Ishikawa (cell line): ENCODE results near the gene TNFAIP1.

Experiments
- CEBPB ChIP-seq: IDR thresholded peaks from 2 replicates; pipeline ENCODE4 v1.6.1; 2012
- CREB1 ChIP-seq: IDR thresholded peaks from 2 replicates; pipeline ENCODE4 v1.6.1; 2012; ENCODE audit warnings: low read depth
- EGR1 ChIP-seq: IDR thresholded peaks from 2 replicates; pipeline ENCODE4 v1.6.1; 2012
- EP300 ChIP-seq: IDR thresholded peaks from 2 replicates; pipeline ENCODE4 v1.6.1; 2012; ENCODE audit warnings: borderline replicate concordance
- FOXM1 ChIP-seq: IDR thresholded peaks from 2 replicates; pipeline ENCODE4 v1.6.1; 2012; ENCODE audit warnings: low read depth, borderline replicate concordance
- NFIC ChIP-seq: IDR thresholded peaks from 2 replicates; pipeline ENCODE4 v1.6.1; 2012
- RAD21 ChIP-seq: IDR thresholded peaks from 2 replicates; pipeline ENCODE4 v1.6.1; 2012; ENCODE audit warnings: low read depth
- TAF1 ChIP-seq: IDR thresholded peaks from 2 replicates; pipeline ENCODE4 v1.6.1; 2012; ENCODE audit warnings: low read depth, mild to moderate bottlenecking
- TCF12 ChIP-seq: IDR thresholded peaks from 2 replicates; pipeline ENCODE4 v1.6.1; 2012; ENCODE audit warnings: low read depth
- TEAD4 ChIP-seq: IDR thresholded peaks from 2 replicates; pipeline ENCODE4 v1.6.1; 2012
- YY1 ChIP-seq: IDR thresholded peaks from 2 replicates; pipeline ENCODE4 v1.6.1; 2012; ENCODE audit warnings: low read depth
- ZBTB7A ChIP-seq: IDR thresholded peaks from 2 replicates; pipeline ENCODE4 v1.6.1; 2012; ENCODE audit warnings: low read depth
- TF ChIP-seq, protein P1 (sequence below): IDR thresholded peaks from 2 replicates; pipeline ENCODE4 v1.6.1; 2012; ENCODE audit warnings: low read depth, mild to moderate bottlenecking
- TF ChIP-seq, protein P2 (sequence below): IDR thresholded peaks from 2 replicates; pipeline ENCODE4 v1.6.1; 2012
- TF ChIP-seq, protein P3 (sequence below): IDR thresholded peaks from 2 replicates; pipeline ENCODE4 v1.6.1; 2012

Gene TNFAIP1

DNA sequence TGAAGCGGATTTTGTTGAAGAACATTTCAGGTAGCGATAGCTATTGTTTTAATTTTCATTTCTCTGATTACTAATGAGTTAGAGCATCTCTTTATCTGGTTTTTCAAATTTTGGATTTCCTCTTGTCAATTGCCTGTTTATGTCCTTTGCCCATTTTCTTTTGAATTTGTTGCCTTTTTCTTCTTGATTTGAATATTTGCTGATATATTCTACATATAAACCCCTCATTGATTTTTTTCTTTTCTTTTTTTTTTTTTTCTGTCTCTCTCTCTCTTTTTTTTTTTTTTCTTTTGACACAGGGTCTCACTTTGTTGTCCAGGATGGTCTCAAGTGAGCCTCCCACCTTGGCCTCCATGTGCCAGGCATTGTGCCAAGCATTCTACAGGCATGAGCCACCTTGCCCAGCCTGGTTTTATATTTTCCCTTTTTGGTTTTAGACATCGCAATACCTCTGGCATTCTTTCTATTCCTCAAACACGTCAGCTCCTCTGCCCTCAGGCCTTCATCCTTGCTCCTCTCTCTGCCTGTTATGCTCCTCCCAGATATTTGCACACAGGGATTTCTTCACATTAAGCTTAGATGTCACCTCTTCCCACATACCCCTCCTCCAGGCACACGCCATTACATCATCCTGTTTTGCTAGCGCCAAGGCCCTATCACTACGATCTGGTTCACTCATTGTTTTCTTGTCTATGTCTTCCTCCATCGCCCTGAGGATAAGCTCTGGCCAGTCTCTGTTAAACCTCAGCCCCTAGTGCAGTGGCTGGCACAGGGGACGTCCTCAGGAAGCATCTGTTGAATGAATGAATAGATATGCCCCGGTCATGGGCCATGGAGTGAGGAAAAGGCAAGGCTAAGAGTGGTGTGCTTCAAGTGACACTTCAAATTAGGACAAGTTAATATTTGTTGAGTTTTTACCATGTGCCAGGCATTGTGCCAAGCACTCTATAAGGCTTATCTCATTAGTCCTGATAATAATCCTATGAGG, 44.5 kb downstream of the TNFAIP1 start:
- TF ChIP-seq, protein P1, sequence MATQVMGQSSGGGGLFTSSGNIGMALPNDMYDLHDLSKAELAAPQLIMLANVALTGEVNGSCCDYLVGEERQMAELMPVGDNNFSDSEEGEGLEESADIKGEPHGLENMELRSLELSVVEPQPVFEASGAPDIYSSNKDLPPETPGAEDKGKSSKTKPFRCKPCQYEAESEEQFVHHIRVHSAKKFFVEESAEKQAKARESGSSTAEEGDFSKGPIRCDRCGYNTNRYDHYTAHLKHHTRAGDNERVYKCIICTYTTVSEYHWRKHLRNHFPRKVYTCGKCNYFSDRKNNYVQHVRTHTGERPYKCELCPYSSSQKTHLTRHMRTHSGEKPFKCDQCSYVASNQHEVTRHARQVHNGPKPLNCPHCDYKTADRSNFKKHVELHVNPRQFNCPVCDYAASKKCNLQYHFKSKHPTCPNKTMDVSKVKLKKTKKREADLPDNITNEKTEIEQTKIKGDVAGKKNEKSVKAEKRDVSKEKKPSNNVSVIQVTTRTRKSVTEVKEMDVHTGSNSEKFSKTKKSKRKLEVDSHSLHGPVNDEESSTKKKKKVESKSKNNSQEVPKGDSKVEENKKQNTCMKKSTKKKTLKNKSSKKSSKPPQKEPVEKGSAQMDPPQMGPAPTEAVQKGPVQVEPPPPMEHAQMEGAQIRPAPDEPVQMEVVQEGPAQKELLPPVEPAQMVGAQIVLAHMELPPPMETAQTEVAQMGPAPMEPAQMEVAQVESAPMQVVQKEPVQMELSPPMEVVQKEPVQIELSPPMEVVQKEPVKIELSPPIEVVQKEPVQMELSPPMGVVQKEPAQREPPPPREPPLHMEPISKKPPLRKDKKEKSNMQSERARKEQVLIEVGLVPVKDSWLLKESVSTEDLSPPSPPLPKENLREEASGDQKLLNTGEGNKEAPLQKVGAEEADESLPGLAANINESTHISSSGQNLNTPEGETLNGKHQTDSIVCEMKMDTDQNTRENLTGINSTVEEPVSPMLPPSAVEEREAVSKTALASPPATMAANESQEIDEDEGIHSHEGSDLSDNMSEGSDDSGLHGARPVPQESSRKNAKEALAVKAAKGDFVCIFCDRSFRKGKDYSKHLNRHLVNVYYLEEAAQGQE = no peak
- TF ChIP-seq FOXM1 (no peak), TEAD4 (no peak), TAF1 (no peak), TCF12 (no peak), CEBPB (no peak), EGR1 (no peak), YY1 (no peak)
- TF ChIP-seq, protein P2, sequence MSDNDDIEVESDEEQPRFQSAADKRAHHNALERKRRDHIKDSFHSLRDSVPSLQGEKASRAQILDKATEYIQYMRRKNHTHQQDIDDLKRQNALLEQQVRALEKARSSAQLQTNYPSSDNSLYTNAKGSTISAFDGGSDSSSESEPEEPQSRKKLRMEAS = no peak

DNA sequence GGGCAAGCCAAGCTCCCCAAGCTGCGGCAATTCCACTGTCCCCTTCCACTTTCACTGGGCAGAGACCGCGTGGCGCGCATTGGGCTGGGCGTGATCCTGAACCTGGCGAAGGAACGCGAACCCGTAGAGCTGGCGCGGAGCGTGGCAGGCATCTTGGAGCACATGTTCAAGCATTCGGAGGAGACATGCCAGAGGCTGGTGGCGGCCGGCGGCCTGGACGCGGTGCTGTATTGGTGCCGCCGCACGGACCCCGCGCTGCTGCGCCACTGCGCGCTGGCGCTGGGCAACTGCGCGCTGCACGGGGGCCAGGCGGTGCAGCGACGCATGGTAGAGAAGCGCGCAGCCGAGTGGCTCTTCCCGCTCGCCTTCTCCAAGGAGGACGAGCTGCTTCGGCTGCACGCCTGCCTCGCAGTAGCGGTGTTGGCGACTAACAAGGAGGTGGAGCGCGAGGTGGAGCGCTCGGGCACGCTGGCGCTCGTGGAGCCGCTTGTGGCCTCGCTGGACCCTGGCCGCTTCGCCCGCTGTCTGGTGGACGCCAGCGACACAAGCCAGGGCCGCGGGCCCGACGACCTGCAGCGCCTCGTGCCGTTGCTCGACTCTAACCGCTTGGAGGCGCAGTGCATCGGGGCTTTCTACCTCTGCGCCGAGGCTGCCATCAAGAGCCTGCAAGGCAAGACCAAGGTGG, 45.7 kb downstream of the TNFAIP1 start:
- TF ChIP-seq CEBPB (no peak), TCF12 (no peak), ZBTB7A (no peak)
- TF ChIP-seq, protein P3, sequence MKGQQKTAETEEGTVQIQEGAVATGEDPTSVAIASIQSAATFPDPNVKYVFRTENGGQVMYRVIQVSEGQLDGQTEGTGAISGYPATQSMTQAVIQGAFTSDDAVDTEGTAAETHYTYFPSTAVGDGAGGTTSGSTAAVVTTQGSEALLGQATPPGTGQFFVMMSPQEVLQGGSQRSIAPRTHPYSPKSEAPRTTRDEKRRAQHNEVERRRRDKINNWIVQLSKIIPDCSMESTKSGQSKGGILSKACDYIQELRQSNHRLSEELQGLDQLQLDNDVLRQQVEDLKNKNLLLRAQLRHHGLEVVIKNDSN = no peak

DNA sequence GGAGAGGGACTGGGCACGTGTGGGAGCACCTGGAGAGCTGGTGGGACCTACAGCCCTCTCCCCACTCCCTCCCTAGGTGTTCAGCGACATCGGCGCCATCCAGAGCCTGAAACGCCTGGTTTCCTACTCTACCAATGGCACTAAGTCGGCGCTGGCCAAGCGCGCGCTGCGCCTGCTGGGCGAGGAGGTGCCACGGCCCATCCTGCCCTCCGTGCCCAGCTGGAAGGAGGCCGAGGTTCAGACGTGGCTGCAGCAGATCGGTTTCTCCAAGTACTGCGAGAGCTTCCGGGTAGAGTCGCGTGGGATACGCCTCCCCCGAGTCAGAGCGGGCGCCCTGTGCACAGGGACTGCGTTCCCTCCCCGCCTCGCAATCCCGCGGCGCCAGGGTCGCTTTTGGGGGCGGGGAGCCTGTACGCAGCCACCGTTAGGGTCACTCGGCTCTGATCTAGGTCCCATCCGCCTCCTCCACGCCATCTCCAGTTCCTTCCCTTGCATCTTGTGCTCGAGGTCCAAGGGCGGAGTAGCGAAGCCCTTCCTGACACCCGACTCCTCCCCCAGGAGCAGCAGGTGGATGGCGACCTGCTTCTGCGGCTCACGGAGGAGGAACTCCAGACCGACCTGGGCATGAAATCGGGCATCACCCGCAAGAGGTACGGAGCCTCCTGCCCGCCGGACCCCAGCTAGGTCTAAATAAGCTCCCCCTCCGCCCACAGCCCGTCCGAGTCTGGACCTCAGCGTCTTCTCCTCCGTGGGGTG, 48.9 kb downstream of the TNFAIP1 start:
- TF ChIP-seq EP300 (peak; percentile 26; the same call in 1 of the 2 replicates), TCF12 (peak; percentile 28; the same call in 1 of the 2 replicates), RAD21 (no peak; the same call in 1 of the 2 replicates), FOXM1 (no peak), YY1 (0 out of 2 replicates have a peak, but pooled peaks have one; percentile 9), TAF1 (peak; percentile 52), EGR1 (no peak)
- TF ChIP-seq, protein P2 = peak; percentile 83; the same call in 1 of the 2 replicates
- TF ChIP-seq, protein P1 = no peak

DNA sequence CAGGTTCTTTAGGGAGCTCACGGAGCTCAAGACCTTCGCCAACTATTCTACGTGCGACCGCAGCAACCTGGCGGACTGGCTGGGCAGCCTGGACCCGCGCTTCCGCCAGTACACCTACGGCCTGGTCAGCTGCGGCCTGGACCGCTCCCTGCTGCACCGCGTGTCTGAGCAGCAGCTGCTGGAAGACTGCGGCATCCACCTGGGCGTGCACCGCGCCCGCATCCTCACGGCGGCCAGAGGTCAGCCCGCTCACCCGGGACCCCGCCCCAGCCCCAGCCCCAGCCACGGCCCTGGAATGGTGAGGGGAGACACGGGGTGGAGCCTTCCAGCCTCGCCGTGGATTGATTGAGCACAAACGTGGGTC, 49.5 kb downstream of the TNFAIP1 start:
- TF ChIP-seq, protein P1 = no peak
- TF ChIP-seq RAD21 (no peak), TCF12 (no peak), EP300 (no peak), CREB1 (no peak), YY1 (no peak), TEAD4 (0 out of 2 replicates have a peak, but pooled peaks have one; percentile 12), FOXM1 (no peak), TAF1 (no peak; the same call in 1 of the 2 replicates), NFIC (peak; percentile 19; the same call in 1 of the 2 replicates), CEBPB (no peak), ZBTB7A (no peak), EGR1 (no peak)
- TF ChIP-seq, protein P3 = no peak; the same call in 1 of the 2 replicates
- TF ChIP-seq, protein P2 = peak; percentile 74
